HEK293 (cell line): Measurements from ENCODE around the gene DENND4B.

ENCODE experiments used
- CTCF ChIA-PET: fragments of 350-600 bp; formaldehyde crosslinking; extraction: SDS; loops from one replicate; lab custom pipeline; 2021; ENCODE audit warnings: antibody characterized with exemption; lab: Yijun Ruan, JAX
- POLR2A ChIA-PET: fragments of 300-600 bp; formaldehyde crosslinking; extraction: SDS; loops from one replicate; lab custom pipeline; 2020; ENCODE audit warnings: antibody characterized with exemption, inconsistent platforms; lab: Yijun Ruan, JAX
- H3K27ac ChIP-seq: fragments of 200-500 bp; sonication (Bioruptor generic); 2 replicates; pipeline ENCODE4 v1.5.1; 2014; ENCODE audit warnings: low read depth, low read length, control low read depth, inconsistent platforms; ENCODE audit errors: extremely low read depth
- H3K36me3 ChIP-seq, 2 experiments: fragments of 200-500 bp in 1 of 2; sonication (Bioruptor generic) in 1 of 2; 1 replicate in 1 of 2; 2 replicates in 1 of 2; pipeline ENCODE4 v1.5.1; 2014 to 2017; ENCODE audit warnings: inconsistent platforms in 2 of 2, low read length in 2 of 2; ENCODE audit not compliant: control insufficient read depth in 2 of 2, insufficient read depth in 1 of 2
- H3K4me1 ChIP-seq: fragments of 200-500 bp; sonication (Bioruptor generic); 2 replicates; pipeline ENCODE4 v1.5.1; 2014; ENCODE audit warnings: mild to moderate bottlenecking, low read length, inconsistent platforms; ENCODE audit not compliant: control insufficient read depth, insufficient read depth
- H3K4me3 ChIP-seq: 2 replicates; pipeline ENCODE4 v1.5.1; 2011; ENCODE audit warnings: low read depth, mild to moderate bottlenecking, control low read depth, low read length, moderate library complexity
- H3K9me3 ChIP-seq: fragments of 200-500 bp; sonication (Bioruptor generic); 2 replicates; pipeline ENCODE4 v1.5.1; 2014; ENCODE audit warnings: low read depth, low read length, inconsistent platforms; ENCODE audit not compliant: control insufficient read depth, insufficient read depth
- FEZF1 ChIP-seq: fragments of 450-650 bp; formaldehyde crosslinking; IDR thresholded peaks from 2 replicates; pipeline ENCODE4 v1.5.1; 2016; ENCODE audit warnings: missing biosample characterization, missing genetic modification characterization
- INSM2 ChIP-seq: fragments of 450-650 bp; formaldehyde crosslinking; IDR thresholded peaks from 2 replicates; pipeline ENCODE4 v1.5.1; 2016; ENCODE audit warnings: missing biosample characterization, missing genetic modification characterization
- KLF17 ChIP-seq: fragments of 450-650 bp; formaldehyde crosslinking; IDR thresholded peaks from 2 replicates; pipeline ENCODE4 v1.5.1; 2016; ENCODE audit warnings: missing biosample characterization, missing genetic modification characterization
- KLF8 ChIP-seq: fragments of 450-650 bp; formaldehyde crosslinking; IDR thresholded peaks from 2 replicates; pipeline ENCODE4 v1.5.1; 2016; ENCODE audit warnings: missing biosample characterization, missing genetic modification characterization
- PRDM2 ChIP-seq: fragments of 450-650 bp; formaldehyde crosslinking; IDR thresholded peaks from 2 replicates; pipeline ENCODE4 v1.5.1; 2016; ENCODE audit warnings: missing biosample characterization, missing genetic modification characterization, borderline replicate concordance
- SALL2 ChIP-seq: fragments of 450-650 bp; formaldehyde crosslinking; IDR thresholded peaks from 2 replicates; pipeline ENCODE4 v1.5.0; 2017; ENCODE audit warnings: missing biosample characterization, mild to moderate bottlenecking, missing genetic modification characterization, borderline replicate concordance
- SETDB1 ChIP-seq: IDR thresholded peaks from one replicate; pipeline ENCODE4 v1.6.1; 2017; ENCODE audit warnings: mild to moderate bottlenecking, low read length, moderate library complexity, mixed read lengths; ENCODE audit not compliant: insufficient read length
- SP3 ChIP-seq: fragments of 450-650 bp; formaldehyde crosslinking; IDR thresholded peaks from 2 replicates; pipeline ENCODE4 v1.5.1; 2016; ENCODE audit warnings: missing biosample characterization, missing genetic modification characterization
- TRIM28 ChIP-seq: IDR thresholded peaks from 2 replicates; pipeline ENCODE4 v1.6.1; 2011; ENCODE audit warnings: low read length, control low read depth, borderline replicate concordance
- ZFHX2 ChIP-seq: fragments of 450-650 bp; formaldehyde crosslinking; conservative IDR thresholded peaks from 2 replicates; pipeline ENCODE4 v1.5.1; 2016; ENCODE audit warnings: missing biosample characterization, missing genetic modification characterization
- ZNF121 ChIP-seq: fragments of 450-650 bp; formaldehyde crosslinking; IDR thresholded peaks from 2 replicates; pipeline ENCODE4 v1.5.1; 2016; ENCODE audit warnings: missing biosample characterization, missing genetic modification characterization
- ZNF132 ChIP-seq: fragments of 450-650 bp; formaldehyde crosslinking; IDR thresholded peaks from 2 replicates; pipeline ENCODE4 v1.5.1; 2017; ENCODE audit warnings: missing biosample characterization, missing genetic modification characterization, borderline replicate concordance
- ZNF146 ChIP-seq: fragments of 450-650 bp; formaldehyde crosslinking; IDR thresholded peaks from 2 replicates; pipeline ENCODE4 v1.5.1; 2016; ENCODE audit warnings: missing biosample characterization, missing genetic modification characterization
- ZNF202 ChIP-seq: fragments of 450-650 bp; formaldehyde crosslinking; IDR thresholded peaks from 2 replicates; pipeline ENCODE4 v1.5.1; 2016; ENCODE audit warnings: missing biosample characterization, missing genetic modification characterization, borderline replicate concordance
- ZNF26 ChIP-seq: fragments of 450-650 bp; formaldehyde crosslinking; IDR thresholded peaks from 2 replicates; pipeline ENCODE4 v1.5.1; 2016; ENCODE audit warnings: missing biosample characterization, missing genetic modification characterization
- ZNF341 ChIP-seq: fragments of 450-650 bp; formaldehyde crosslinking; IDR thresholded peaks from 2 replicates; pipeline ENCODE4; 2016; ENCODE audit warnings: low read depth, missing biosample characterization, missing genetic modification characterization
- ZNF521 ChIP-seq: fragments of 450-650 bp; formaldehyde crosslinking; IDR thresholded peaks from 2 replicates; pipeline ENCODE4 v1.5.1; 2017; ENCODE audit warnings: missing biosample characterization, mild to moderate bottlenecking, missing genetic modification characterization
- ZNF580 ChIP-seq: fragments of 450-650 bp; formaldehyde crosslinking; IDR thresholded peaks from 2 replicates; pipeline ENCODE4 v1.5.1; 2016; ENCODE audit warnings: missing biosample characterization, missing genetic modification characterization
- ZNF747 ChIP-seq: fragments of 450-650 bp; formaldehyde crosslinking; IDR thresholded peaks from 2 replicates; pipeline ENCODE4 v1.5.1; 2016; ENCODE audit warnings: missing biosample characterization, missing genetic modification characterization
- ZNF776 ChIP-seq: fragments of 450-650 bp; formaldehyde crosslinking; IDR thresholded peaks from 2 replicates; pipeline ENCODE4 v1.5.0; 2017; ENCODE audit warnings: missing biosample characterization, missing genetic modification characterization, borderline replicate concordance
- ZNF791 ChIP-seq: fragments of 450-650 bp; formaldehyde crosslinking; IDR thresholded peaks from 2 replicates; pipeline ENCODE4 v1.5.1; 2016; ENCODE audit warnings: missing biosample characterization, missing genetic modification characterization
- ZXDB ChIP-seq: fragments of 450-650 bp; formaldehyde crosslinking; IDR thresholded peaks from 2 replicates; pipeline ENCODE4 v1.5.1; 2016; ENCODE audit warnings: missing biosample characterization, missing genetic modification characterization

DENND4B gene

GRCh38 chr1:153908071-153908470 is 38.4 kb downstream of the DENND4B start:
- Histone ChIP-seq H3K9me3 (no peaks in the 10 kb centered on the region), H3K4me3 (no peak overlapping the region), H3K4me1 (0 out of 2 replicates have a peak, but pooled peaks cover 2% of the 10 kb centered on the region), H3K36me3 (peaks cover 7 to 16% of the 10 kb centered on the region in 2 experiments; a peak in 2 of 3 replicates), H3K27ac (no peak overlapping the region)
- ChIA-PET CTCF (interaction anchor here (0.6 kb wide), 1 partner anchor 548 kb away, joined by 4 read pairs; no protein-coding TSS in a partner anchor), POLR2A (no interaction called here)
- TF ChIP-seq FEZF1 (tag by site-specific recombination) (no peak), ZNF521 (no peak), ZFHX2 (tag by site-specific recombination) (no peak), ZNF341 (no peak), ZNF121 (peak; percentile 89)

- Histone ChIP-seq H3K4me3 (no peak overlapping the region), H3K36me3 (peaks cover 7 to 16% of the 10 kb centered on the region in 2 experiments; a peak in 2 of 3 replicates)
- TF ChIP-seq ZNF580 (tag by site-specific recombination): peak; percentile 68; the same call in 1 of the 2 replicates
- TF ChIP-seq ZNF776: no peak
- no peak for TF ChIP-seq ZNF791 (tag by site-specific recombination)
- no peak for TF ChIP-seq KLF8 (tag by site-specific recombination)
- peak; percentile 96 for TF ChIP-seq ZNF146 (tag by site-specific recombination)
- TF ChIP-seq SP3: no peak
- TF ChIP-seq SALL2: no peak
- no peak for TF ChIP-seq PRDM2 (tag by site-specific recombination)
- TF ChIP-seq ZNF202: no peak
- no peak for TF ChIP-seq TRIM28
- no peak for TF ChIP-seq ZNF132
- no peak for TF ChIP-seq ZNF747
- TF ChIP-seq SETDB1: no peak
- no peak for TF ChIP-seq INSM2 (tag by site-specific recombination)
- no peak for TF ChIP-seq KLF17
- no peak for TF ChIP-seq ZXDB (tag by site-specific recombination)
- no peak for TF ChIP-seq ZNF26
- TF ChIP-seq, all 188 proteins: peak for 2
- Histone ChIP-seq H3K9me3 (no peaks in the 10 kb centered on the region), H3K4me1 (0 out of 2 replicates have a peak, but pooled peaks cover 2% of the 10 kb centered on the region), H3K27ac (no peak overlapping the region)
- ChIA-PET POLR2A (no interaction called here), CTCF (interaction anchor here (0.6 kb wide), 1 partner anchor 13 kb away, joined by 3 read pairs; no protein-coding TSS in a partner anchor)
These were observed 39.4 kb downstream of the DENND4B start for GRCh38 chr1:153907134-153907533.
